Activated CD8-positive, alpha-beta memory T cell treated with anti-CD3 and anti-CD28 coated beads, Interleukin-2, amount 10 ng/mL, durations not matched to agents 7 days and 5 days (primary cell): ENCODE measurements around the gene PAIP2. TPM values are rescaled to one million over a fixed set of nuclear protein-coding genes. Genes with fewer than 3 reads are reported as not detected.
"Not testable (repeated sequence)": the region's sequence is repeated elsewhere in the genome, so short reads cannot be mapped to it uniquely, and the experiment has no call there.

ENCODE experiments used
- ATAC-seq: fragments of 150-1000 bp; cut with Tn5 transposase; one replicate; pipeline ENCODE4 v1.10.0; 2021; ENCODE audit warnings: moderate library complexity
- CTCF ChIA-PET: fragments of 350-600 bp; sonication (Branson Sonifier 250); formaldehyde crosslinking; loops from one replicate; lab custom pipeline; 2021; ENCODE audit warnings: antibody characterized with exemption; lab: Charles Lee
- DNase-seq: peaks from one replicate; pipeline ENCODE4 v3.0.0-alpha.2; 2020
- H3K27ac Mint-ChIP-seq: one replicate; pipeline ENCODE4 v1.8.0; 2021; ENCODE audit warnings: mild to moderate bottlenecking, mixed read lengths
- H3K27me3 Mint-ChIP-seq: one replicate; pipeline ENCODE4 v1.8.0; 2021; ENCODE audit warnings: mixed read lengths
- H3K36me3 Mint-ChIP-seq: one replicate; pipeline ENCODE4 v1.8.0; 2021; ENCODE audit warnings: mild to moderate bottlenecking, mixed read lengths
- H3K4me1 Mint-ChIP-seq: one replicate; pipeline ENCODE4 v1.8.0; 2021; ENCODE audit warnings: mixed read lengths
- H3K4me3 Mint-ChIP-seq: one replicate; pipeline ENCODE4 v1.8.0; 2021; ENCODE audit warnings: mild to moderate bottlenecking, moderate library complexity, mixed read lengths
- H3K9me3 Mint-ChIP-seq: one replicate; pipeline ENCODE4 v1.8.0; 2022; ENCODE audit warnings: low read depth, mixed read lengths
- total RNA-seq, 2 experiments: library from RNA; stranded (reverse); gene quantifications; one replicate each; pipeline ENCODE4 v1.2.3, GENCODE V29; 2021

PAIP2 gene
- total RNA-seq, 2 experiments from 2014 or later: 83.4 to 112 TPM

GRCh38 chr5:139342423-139342723 is 719 bp downstream of the PAIP2 start:
- H3K36me3 Mint-ChIP-seq: peaks cover 22% of the 10 kb centered on the region
- ATAC-seq: peak; percentile 74
- no peak for DNase-seq
- CTCF ChIA-PET: interaction anchor here (0.6 to 3.5 kb wide), 25 partner anchors 10 to 348 kb away, joined by 3 to 31 read pairs (median 4); partner anchors contain the start of genes DNAJC18, MATR3, SLC23A1 and SPATA24
- no peaks in the 10 kb centered on the region for H3K9me3 Mint-ChIP-seq
- peak overlapping the region; percentile 100 for H3K4me3 Mint-ChIP-seq
- peaks cover 44% of the 10 kb centered on the region for H3K4me1 Mint-ChIP-seq
- peak overlapping the region; percentile 99 for H3K27ac Mint-ChIP-seq
- no peaks in the 10 kb centered on the region for H3K27me3 Mint-ChIP-seq

DNA sequence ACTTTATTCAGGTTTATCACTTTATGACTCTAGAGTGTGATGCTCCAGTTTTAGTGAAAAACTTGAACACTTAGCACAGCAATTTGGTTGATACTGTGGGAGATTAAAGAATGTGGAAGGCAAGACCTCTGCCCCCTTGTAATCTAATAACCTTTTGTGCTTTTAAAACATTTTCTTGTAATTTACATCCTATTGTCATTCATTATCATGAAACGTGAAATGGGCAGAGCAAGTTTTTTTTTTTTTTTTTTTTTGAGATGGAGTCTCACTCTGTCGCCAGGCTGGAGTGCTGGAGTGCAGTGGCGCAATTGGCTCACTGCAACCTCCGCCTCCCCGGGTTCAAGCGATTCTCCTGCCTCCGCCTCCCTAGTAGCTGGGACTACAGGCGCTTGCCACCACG is 1.8 kb downstream of the PAIP2 start:
- peak overlapping the region; percentile 99 for H3K27ac Mint-ChIP-seq
- peaks cover 46% of the 10 kb centered on the region for H3K4me1 Mint-ChIP-seq
- ATAC-seq (no peak), DNase-seq (peak; percentile 29)
- peaks cover 24% of the 10 kb centered on the region for H3K36me3 Mint-ChIP-seq
- peak overlapping the region; percentile 100 for H3K4me3 Mint-ChIP-seq
- no peaks in the 10 kb centered on the region for H3K9me3 Mint-ChIP-seq
- CTCF ChIA-PET: interaction anchor here (0.7 to 1.1 kb wide), 3 partner anchors 10 to 49 kb away, joined by 3 to 4 read pairs (median 3); no protein-coding TSS in a partner anchor
- no peaks in the 10 kb centered on the region for H3K27me3 Mint-ChIP-seq

- Mint-ChIP-seq H3K27me3 (no peaks in the 10 kb centered on the region), H3K9me3 (no peaks in the 10 kb centered on the region), H3K36me3 (peaks cover 27% of the 10 kb centered on the region), H3K27ac (peak overlapping the region; percentile 34), H3K4me1 (peaks cover 46% of the 10 kb centered on the region), H3K4me3 (no peak overlapping the region)
- DNase-seq (no peak), ATAC-seq (no peak)
- CTCF ChIA-PET: interaction anchor here (0.7 to 1.1 kb wide), 3 partner anchors 11 to 48 kb away, joined by 3 to 4 read pairs (median 3); no protein-coding TSS in a partner anchor
Measured at GRCh38 chr5:139344177-139344576, 2.5 kb downstream of the PAIP2 start.

DNA sequence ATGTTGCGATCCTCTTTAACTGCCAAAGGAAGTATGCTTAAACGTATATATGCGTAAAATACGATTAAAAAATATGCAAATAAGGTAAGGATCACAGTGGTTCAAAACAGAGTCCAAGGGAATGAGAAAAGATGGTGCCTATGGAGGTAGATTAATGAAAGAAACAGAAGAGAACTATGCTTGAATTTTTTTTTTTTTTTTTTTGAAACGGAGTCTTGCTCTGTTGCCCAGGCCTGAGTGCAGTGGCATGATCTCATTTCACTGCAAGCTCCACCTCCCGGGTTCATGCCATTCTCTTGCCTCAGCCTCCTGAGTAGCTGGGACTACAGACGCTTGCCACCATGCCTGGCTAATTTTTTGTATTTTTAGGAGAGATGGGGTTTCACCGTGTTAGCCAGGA is 3.8 kb downstream of the PAIP2 start:
- not testable (repeated sequence) for H3K27me3 Mint-ChIP-seq, H3K9me3 Mint-ChIP-seq, H3K27ac Mint-ChIP-seq, H3K4me3 Mint-ChIP-seq, ATAC-seq, DNase-seq
- H3K36me3 Mint-ChIP-seq: peaks cover 27% of the 10 kb centered on the region
- peaks cover 40% of the 10 kb centered on the region for H3K4me1 Mint-ChIP-seq
- CTCF ChIA-PET: interaction anchor here (0.8 to 1.6 kb wide), 2 partner anchors 29 to 43 kb away, joined by 3 to 5 read pairs; no protein-coding TSS in a partner anchor

GRCh38 chr5:139347863-139348262 is 6.2 kb downstream of the PAIP2 start:
- CTCF ChIA-PET: interaction anchor here (0.7 kb wide), 1 partner anchor 107 kb away, joined by 3 read pairs; no protein-coding TSS in a partner anchor
- Mint-ChIP-seq H3K36me3 (peaks cover 29% of the 10 kb centered on the region), H3K4me1 (peaks cover 27% of the 10 kb centered on the region)
- H3K4me3 Mint-ChIP-seq, DNase-seq, ATAC-seq, H3K27me3 Mint-ChIP-seq, H3K9me3 Mint-ChIP-seq, H3K27ac Mint-ChIP-seq: not testable (repeated sequence)

DNA sequence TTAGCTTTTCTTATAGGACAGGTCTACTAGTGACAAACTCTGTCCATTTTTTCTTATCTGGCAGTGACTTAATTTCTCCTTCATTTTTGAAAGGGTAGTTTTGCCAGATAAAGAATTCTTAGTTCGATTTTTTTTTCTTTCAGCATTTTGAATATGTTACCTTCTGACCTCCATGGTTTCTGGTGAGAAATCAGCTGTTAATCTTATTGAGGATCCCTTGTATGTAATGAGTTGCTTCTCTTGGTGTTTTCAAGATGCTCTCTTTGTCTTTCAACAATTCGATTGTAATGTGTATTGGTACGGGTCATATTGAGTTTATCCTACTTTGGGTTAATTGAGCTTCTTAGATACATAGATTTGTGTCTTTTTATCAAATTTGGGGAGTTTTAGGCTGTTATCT is 12.5 kb downstream of the PAIP2 start:
- Mint-ChIP-seq H3K4me3 (no peak overlapping the region), H3K27me3 (no peaks in the 10 kb centered on the region), H3K27ac (no peak overlapping the region), H3K9me3 (no peaks in the 10 kb centered on the region), H3K4me1 (peaks cover 16% of the 10 kb centered on the region), H3K36me3 (peaks cover 25% of the 10 kb centered on the region)
- DNase-seq (no peak), ATAC-seq (no peak)
- CTCF ChIA-PET: interaction anchor here (0.9 to 1.8 kb wide), 2 partner anchors 13 to 528 kb away, joined by 3 to 9 read pairs; partner anchors contain the start of gene PAIP2

GRCh38 chr5:139355900-139356299 is 14.2 kb downstream of the PAIP2 start:
- peaks cover 16% of the 10 kb centered on the region for H3K4me1 Mint-ChIP-seq
- ATAC-seq, CTCF ChIA-PET: not testable (repeated sequence)

GRCh38 chr5:139358064-139358463 is 16.4 kb downstream of the PAIP2 start:
- Mint-ChIP-seq H3K27ac (no peak overlapping the region), H3K9me3 (no peaks in the 10 kb centered on the region), H3K36me3 (peaks cover 29% of the 10 kb centered on the region), H3K4me1 (peaks cover 24% of the 10 kb centered on the region), H3K27me3 (no peaks in the 10 kb centered on the region), H3K4me3 (no peak overlapping the region)
- ATAC-seq: no peak
- CTCF ChIA-PET: interaction anchor here (1.2 kb wide), 1 partner anchor 14 kb away, joined by 3 read pairs; no protein-coding TSS in a partner anchor
- peak; percentile 15 for DNase-seq

More at GRCh38 chr5:139355900-139356299, 14.2 kb downstream of the PAIP2 start:
- not testable (repeated sequence) for H3K9me3 Mint-ChIP-seq, H3K27me3 Mint-ChIP-seq, H3K4me3 Mint-ChIP-seq, H3K27ac Mint-ChIP-seq, DNase-seq
- H3K36me3 Mint-ChIP-seq: peaks cover 30% of the 10 kb centered on the region

GRCh38 chr5:139360384-139360783 is 18.7 kb downstream of the PAIP2 start:
- ATAC-seq (no peak), DNase-seq (no peak)
- H3K4me3 Mint-ChIP-seq: no peak overlapping the region
- no peaks in the 10 kb centered on the region for H3K27me3 Mint-ChIP-seq
- H3K9me3 Mint-ChIP-seq: no peaks in the 10 kb centered on the region
- peaks cover 25% of the 10 kb centered on the region for H3K4me1 Mint-ChIP-seq
- peaks cover 33% of the 10 kb centered on the region for H3K36me3 Mint-ChIP-seq
- CTCF ChIA-PET: no interaction called here
- H3K27ac Mint-ChIP-seq: no peak overlapping the region

DNA sequence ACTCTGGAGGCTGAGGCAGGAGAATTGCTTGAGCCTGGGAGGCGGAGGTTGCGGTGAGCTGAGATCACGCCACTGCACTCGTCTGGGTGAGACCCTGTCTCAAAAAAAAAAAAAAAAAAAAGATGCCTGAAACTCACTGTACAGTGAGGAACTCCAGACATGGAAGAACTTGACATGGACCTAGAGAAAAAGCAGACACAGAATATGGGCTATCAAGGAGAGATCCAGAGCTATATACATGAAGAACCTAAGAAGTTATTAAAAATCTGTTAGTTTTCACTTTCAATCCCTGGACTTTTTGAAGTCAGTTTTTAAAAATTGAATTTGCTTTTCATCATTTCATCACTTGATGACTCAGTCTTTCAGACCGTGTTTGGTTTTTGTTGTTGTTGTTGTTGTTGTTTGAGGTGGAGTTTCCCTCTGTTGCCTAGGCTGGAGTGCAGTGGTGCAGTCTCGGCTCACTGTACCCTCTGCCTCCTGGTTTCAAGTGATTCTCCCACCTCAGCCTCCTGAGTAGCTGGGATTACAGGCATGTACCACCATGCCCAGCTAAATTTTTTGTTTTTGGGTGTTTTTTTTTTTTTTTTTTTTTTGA is 20.3 kb downstream of the PAIP2 start:
- Mint-ChIP-seq H3K4me1 (peaks cover 22% of the 10 kb centered on the region), H3K36me3 (peaks cover 43% of the 10 kb centered on the region), H3K9me3 (no peaks in the 10 kb centered on the region), H3K4me3 (no peak overlapping the region), H3K27ac (peak overlapping the region; percentile 56), H3K27me3 (no peaks in the 10 kb centered on the region)
- DNase-seq (no peak), ATAC-seq (peak; percentile 20)
- CTCF ChIA-PET: interaction anchor here (1.0 kb wide), 1 partner anchor 159 kb away, joined by 3 read pairs; no protein-coding TSS in a partner anchor

DNA sequence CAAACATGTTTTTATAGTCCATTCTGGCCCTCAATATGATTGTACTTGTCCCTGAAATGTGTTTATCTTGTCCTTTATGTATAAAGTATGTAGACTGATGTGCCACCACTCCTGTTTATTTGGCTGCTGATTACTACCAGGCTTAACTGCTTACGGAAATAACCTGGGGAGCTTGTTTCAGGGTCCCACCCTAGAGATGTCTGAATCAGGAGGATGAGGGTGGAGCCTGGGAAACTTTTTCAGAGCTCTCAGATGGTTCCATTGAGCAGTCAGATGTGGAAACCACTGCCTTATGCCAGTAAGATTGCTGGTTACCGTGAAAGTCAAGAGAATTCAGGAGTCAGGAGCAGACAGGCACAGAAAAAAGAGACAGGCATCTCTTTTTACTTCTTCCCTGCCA is 22.3 kb downstream of the PAIP2 start:
- CTCF ChIA-PET: interaction anchor here (0.7 kb wide), 1 partner anchor 18 kb away, joined by 3 read pairs; no protein-coding TSS in a partner anchor
- Mint-ChIP-seq H3K4me3 (no peak overlapping the region), H3K27me3 (no peaks in the 10 kb centered on the region), H3K4me1 (peaks cover 14% of the 10 kb centered on the region), H3K27ac (no peak overlapping the region), H3K36me3 (peaks cover 40% of the 10 kb centered on the region), H3K9me3 (no peaks in the 10 kb centered on the region)
- no peak for ATAC-seq
- no peak for DNase-seq

DNA sequence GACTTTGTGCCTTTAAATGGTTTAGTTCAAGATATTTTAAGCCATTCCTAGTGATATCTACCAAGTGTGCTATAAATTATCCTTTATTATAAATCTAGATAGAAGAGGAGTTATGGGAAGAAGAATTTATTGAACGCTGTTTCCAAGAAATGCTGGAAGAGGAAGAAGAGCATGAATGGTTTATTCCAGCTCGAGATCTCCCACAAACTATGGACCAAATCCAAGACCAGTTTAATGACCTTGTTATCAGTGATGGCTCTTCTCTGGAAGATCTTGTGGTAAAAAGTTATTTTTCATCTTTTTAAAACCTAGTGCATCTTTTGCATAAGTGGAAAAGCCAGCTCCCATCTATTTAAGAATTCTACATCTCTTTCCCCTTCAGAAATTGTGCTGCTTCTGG is 22.8 kb downstream of the PAIP2 start:
- Mint-ChIP-seq H3K9me3 (no peaks in the 10 kb centered on the region), H3K4me3 (no peak overlapping the region), H3K27ac (no peak overlapping the region), H3K27me3 (no peaks in the 10 kb centered on the region), H3K36me3 (peaks cover 38% of the 10 kb centered on the region), H3K4me1 (peaks cover 14% of the 10 kb centered on the region)
- ATAC-seq (no peak), DNase-seq (no peak)
- CTCF ChIA-PET: interaction anchor here (0.9 kb wide), 1 partner anchor 23 kb away, joined by 4 read pairs; no protein-coding TSS in a partner anchor

- peaks cover 43% of the 10 kb centered on the region for H3K36me3 Mint-ChIP-seq
- CTCF ChIA-PET: interaction anchor here (0.8 to 4.6 kb wide), 5 partner anchors 16 to 118 kb away, joined by 3 to 14 read pairs (median 5); partner anchors contain the start of gene PAIP2
Measured at GRCh38 chr5:139368613-139369012, 27.0 kb downstream of the PAIP2 start.

More at GRCh38 chr5:139368613-139369012, 27.0 kb downstream of the PAIP2 start:
- no peak for ATAC-seq
- H3K4me1 Mint-ChIP-seq: peaks cover 31% of the 10 kb centered on the region
- DNase-seq: no peak
- no peak overlapping the region for H3K4me3 Mint-ChIP-seq
- H3K27ac Mint-ChIP-seq: no peak overlapping the region
- H3K9me3 Mint-ChIP-seq: no peaks in the 10 kb centered on the region
- H3K27me3 Mint-ChIP-seq: no peaks in the 10 kb centered on the region
